Astrocyte of the spinal cord (primary cell): Measurements from ENCODE around the gene SLC22A13.

Source experiments
- DNase-seq: peaks from one replicate; pipeline ENCODE4 v3.0.0; 2011; ENCODE audit warnings: low read depth, low spot score
- H3K4me3 ChIP-seq: 2 replicates; pipeline ENCODE4 v1.5.1; 2011; ENCODE audit warnings: low read depth, mild to moderate bottlenecking, low read length, moderate library complexity
- in situ Hi-C: cut with HindIII; loops from 2 replicates; pipeline ENCODE4 v1.10.0; 2017; ENCODE audit warnings: low sequenced_read_pairs
- TF ChIP-seq, protein P1 (sequence below): IDR thresholded peaks from 2 replicates; pipeline ENCODE4 v1.5.1; 2012; ENCODE audit warnings: low read depth, mild to moderate bottlenecking, low read length, inconsistent platforms

The SLC22A13 gene

GRCh38 chr3:38327335-38328009, 61.9 kb downstream of the SLC22A13 start:
- no peak overlapping the region for H3K4me3 ChIP-seq
- peak; percentile 56 for DNase-seq
- in situ Hi-C loops = no loop called here
- TF ChIP-seq, protein P1, sequence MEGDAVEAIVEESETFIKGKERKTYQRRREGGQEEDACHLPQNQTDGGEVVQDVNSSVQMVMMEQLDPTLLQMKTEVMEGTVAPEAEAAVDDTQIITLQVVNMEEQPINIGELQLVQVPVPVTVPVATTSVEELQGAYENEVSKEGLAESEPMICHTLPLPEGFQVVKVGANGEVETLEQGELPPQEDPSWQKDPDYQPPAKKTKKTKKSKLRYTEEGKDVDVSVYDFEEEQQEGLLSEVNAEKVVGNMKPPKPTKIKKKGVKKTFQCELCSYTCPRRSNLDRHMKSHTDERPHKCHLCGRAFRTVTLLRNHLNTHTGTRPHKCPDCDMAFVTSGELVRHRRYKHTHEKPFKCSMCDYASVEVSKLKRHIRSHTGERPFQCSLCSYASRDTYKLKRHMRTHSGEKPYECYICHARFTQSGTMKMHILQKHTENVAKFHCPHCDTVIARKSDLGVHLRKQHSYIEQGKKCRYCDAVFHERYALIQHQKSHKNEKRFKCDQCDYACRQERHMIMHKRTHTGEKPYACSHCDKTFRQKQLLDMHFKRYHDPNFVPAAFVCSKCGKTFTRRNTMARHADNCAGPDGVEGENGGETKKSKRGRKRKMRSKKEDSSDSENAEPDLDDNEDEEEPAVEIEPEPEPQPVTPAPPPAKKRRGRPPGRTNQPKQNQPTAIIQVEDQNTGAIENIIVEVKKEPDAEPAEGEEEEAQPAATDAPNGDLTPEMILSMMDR = no peak
